Measurements from ENCODE around the gene DDX10.

Gene DDX10

GRCh38 chr11:108877178-108877577 is 212.3 kb downstream of the DDX10 start:
- no peak for DNase-seq

GRCh38 chr11:108880510-108880909 is 215.6 kb downstream of the DDX10 start:
- DNase-seq = no peak

GRCh38 chr11:108881131-108881530 is 216.3 kb downstream of the DDX10 start:
- no peak for DNase-seq

GRCh38 chr11:108882211-108882831 is 217.5 kb downstream of the DDX10 start:
- DNase-seq = no peak

GRCh38 chr11:108886005-108886659 is 221.3 kb downstream of the DDX10 start:
- DNase-seq = no peak

GRCh38 chr11:108886660-108887009 is 221.8 kb downstream of the DDX10 start:
- DNase-seq = no peak

GRCh38 chr11:108887436-108888238 is 222.8 kb downstream of the DDX10 start:
- DNase-seq = no peak

- DNase-seq = no peak
Observed at GRCh38 chr11:108890482-108891105, 225.7 kb downstream of the DDX10 start.

- no peak for DNase-seq
Observed at GRCh38 chr11:108891143-108891542, 226.3 kb downstream of the DDX10 start.

- DNase-seq = no peak
Observed at GRCh38 chr11:108891909-108892511, 227.1 kb downstream of the DDX10 start.

- peak; percentile 28 for DNase-seq
Observed at GRCh38 chr11:108895579-108896480, 231.0 kb downstream of the DDX10 start.

- DNase-seq = no peak
Observed at GRCh38 chr11:108897071-108897481, 232.2 kb downstream of the DDX10 start.

GRCh38 chr11:108897916-108898315 is 233.0 kb downstream of the DDX10 start:
- no peak for DNase-seq

- no peak for DNase-seq
Observed at GRCh38 chr11:108901359-108901758, 236.5 kb downstream of the DDX10 start.

GRCh38 chr11:108902027-108902469 is 237.2 kb downstream of the DDX10 start:
- DNase-seq = no peak

GRCh38 chr11:108904480-108904879 is 239.6 kb downstream of the DDX10 start:
- DNase-seq = no peak

- no peak for DNase-seq
Observed at GRCh38 chr11:108906329-108906728, 241.5 kb downstream of the DDX10 start.

- no peak for DNase-seq
Observed at GRCh38 chr11:108906826-108907225, 242.0 kb downstream of the DDX10 start.

GRCh38 chr11:108909041-108909440 is 244.2 kb downstream of the DDX10 start:
- DNase-seq = no peak

- no peak for DNase-seq
Observed at GRCh38 chr11:108909921-108910320, 245.1 kb downstream of the DDX10 start.

GRCh38 chr11:108912581-108912980 is 247.7 kb downstream of the DDX10 start:
- DNase-seq = no peak

- no peak for DNase-seq
Observed at GRCh38 chr11:108913204-108913603, 248.3 kb downstream of the DDX10 start.

Data from activated CD4-positive, alpha-beta T cell treated with anti-CD3 and anti-CD28 coated beads, Interleukin-10, Interleukin-2, amounts not matched to agents 100 ng/mL and 50 ng/mL, durations not matched to agents 16 hours and 8 hours (primary cell).